GM12878 (cell line): ENCODE results near the gene BICRA. TPM values are rescaled to one million over a fixed set of nuclear protein-coding genes. Genes with fewer than 3 reads are reported as not detected.

Experiments
- ATAC-seq: fragments of 200-7000 bp; cut with Tn5 transposase; 3 replicates; pipeline ENCODE4 v1.9.1; 2020; ENCODE audit warnings: mild to moderate bottlenecking, moderate library complexity
- BruUV-seq: library from RNA; stranded (reverse); fragments of 400-500 nt; replicated peaks from 2 replicates; lab custom pipeline; 2021; lab: Mats Ljungman, UMichigan
- CTCF ChIA-PET: fragments of 300-600 bp; sonication (Branson Sonifier 250); formaldehyde crosslinking; extraction: SDS; loops from one replicate; lab custom pipeline; 2021; ENCODE audit warnings: inconsistent platforms; lab: Yijun Ruan, JAX
- POLR2A ChIA-PET: fragments of 350-600 bp; formaldehyde crosslinking; extraction: SDS; loops from one replicate; lab custom pipeline; 2021; ENCODE audit warnings: inconsistent platforms; lab: Charles Lee
- RAD21 ChIA-PET: fragments of 300-600 bp; sonication (Branson Sonifier 250); formaldehyde crosslinking; loops from one replicate; lab custom pipeline; 2023; ENCODE audit warnings: antibody characterized with exemption; ENCODE audit not compliant: unreplicated experiment; lab: Charles Lee
- SMC1A ChIA-PET: fragments of 300-600 bp; sonication (Branson Sonifier 250); formaldehyde crosslinking; loops from one replicate; lab custom pipeline; 2023; ENCODE audit not compliant: unreplicated experiment, uncharacterized antibody; lab: Charles Lee
- DNase-seq: peaks from one replicate; pipeline ENCODE4 v3.0.0-alpha.2; 2011; ENCODE audit warnings: low read depth, low spot score
- FAIRE-seq: peaks from 3 replicates; lab custom pipeline; 2011; peaks lifted over from hg19 to GRCh38; lab: Jason Lieb, UNC
- H2AFZ ChIP-seq: 2 replicates; pipeline ENCODE4 v1.6.0; 2011; ENCODE audit warnings: low read depth, low read length, control low read depth; ENCODE audit not compliant: control insufficient read depth
- H3K27ac ChIP-seq: 2 replicates; pipeline ENCODE4 v1.5.1; 2011; ENCODE audit warnings: control low read depth; ENCODE audit not compliant: control insufficient read depth, insufficient read depth
- H3K27me3 ChIP-seq, 2 experiments: replicated peaks in 1 of 2; 2 replicates each; pipeline versions ENCODE4 v1.6.0 to v1.6.1; 2011; ENCODE audit warnings: low read length in 1 of 2; ENCODE audit not compliant: control insufficient read depth in 2 of 2, insufficient read depth in 2 of 2
- H3K36me3 ChIP-seq, 2 experiments: 2 replicates each; pipeline ENCODE4 v1.5.1; 2011; ENCODE audit warnings: low read length in 1 of 2; ENCODE audit not compliant: control insufficient read depth in 2 of 2, insufficient read depth in 2 of 2
- H3K4me1 ChIP-seq: 2 replicates; pipeline ENCODE4 v1.6.1; 2011; ENCODE audit warnings: mild to moderate bottlenecking, low read length, moderate library complexity, mixed read lengths; ENCODE audit not compliant: control insufficient read depth, insufficient read depth
- H3K4me2 ChIP-seq: 2 replicates; pipeline ENCODE4 v1.6.0; 2011; ENCODE audit warnings: control low read depth; ENCODE audit not compliant: control insufficient read depth, insufficient read depth
- H3K4me3 ChIP-seq: fragments of 200-600 bp; sonication (generic); 2 replicates; pipeline ENCODE4 v1.5.1; 2016
- H3K79me2 ChIP-seq: 2 replicates; pipeline ENCODE4 v1.6.0; 2011; ENCODE audit warnings: low read length; ENCODE audit not compliant: control insufficient read depth, insufficient read depth
- H3K9ac ChIP-seq: 2 replicates; pipeline ENCODE4 v1.8.0; 2011; ENCODE audit warnings: low read length, control low read depth, mixed read lengths; ENCODE audit not compliant: control insufficient read depth, insufficient read depth
- H3K9me3 ChIP-seq: replicated peaks from 3 replicates; pipeline ENCODE4 v1.5.1; 2011; ENCODE audit warnings: mild to moderate bottlenecking, low read length; ENCODE audit not compliant: control insufficient read depth, insufficient read depth
- H4K20me1 ChIP-seq: 2 replicates; pipeline ENCODE4 v1.6.0; 2011; ENCODE audit not compliant: control insufficient read depth, insufficient read depth
- E2F4 ChIP-seq: IDR thresholded peaks from 2 replicates; pipeline ENCODE4 v1.6.1; 2012; ENCODE audit warnings: low read depth, low read length, improper control_type of control experiment
- GATAD2B ChIP-seq: fragments of 450-650 bp; conservative IDR thresholded peaks from 2 replicates; pipeline ENCODE4 v1.6.1; 2017; ENCODE audit warnings: low read depth, mild to moderate bottlenecking, moderate library complexity
- HDAC2 ChIP-seq: fragments of 200-600 bp; sonication (generic); IDR thresholded peaks from 2 replicates; pipeline ENCODE4 v1.6.1; 2017
- HDAC6 ChIP-seq: fragments of 200-600 bp; sonication (generic); IDR thresholded peaks from one replicate; pipeline ENCODE4 v1.8.0; 2017; ENCODE audit warnings: antibody characterized with exemption; ENCODE audit not compliant: unreplicated experiment
- JUNB ChIP-seq: IDR thresholded peaks from 2 replicates; pipeline ENCODE4 v1.6.1; 2016; ENCODE audit warnings: antibody characterized with exemption, mild to moderate bottlenecking
- JUND ChIP-seq: IDR thresholded peaks from 2 replicates; pipeline ENCODE4 v1.6.1; 2012; ENCODE audit warnings: low read depth, mild to moderate bottlenecking, low read length, improper control_type of control experiment, moderate library complexity
- RCOR1 ChIP-seq: conservative IDR thresholded peaks from 2 replicates; pipeline ENCODE4 v1.6.1; 2012; ENCODE audit warnings: low read depth, low read length, improper control_type of control experiment
- RFX5 ChIP-seq: IDR thresholded peaks from 2 replicates; pipeline ENCODE4 v1.6.1; 2011; ENCODE audit warnings: low read depth, low read length, improper control_type of control experiment
- SUZ12 ChIP-seq: fragments of 200-600 bp; sonication (generic); IDR thresholded peaks from one replicate; pipeline ENCODE4 v1.6.1; 2018; ENCODE audit warnings: antibody characterized with exemption, mild to moderate bottlenecking; ENCODE audit not compliant: unreplicated experiment
- TAF1 ChIP-seq: IDR thresholded peaks from 2 replicates; pipeline ENCODE4 v1.6.1; 2011; ENCODE audit warnings: mild to moderate bottlenecking, low read depth, low read length, borderline replicate concordance
- TCF3 ChIP-seq: IDR thresholded peaks from 2 replicates; pipeline ENCODE4 v1.6.1; 2012; ENCODE audit warnings: low read depth, mild to moderate bottlenecking, low read length, borderline replicate concordance; ENCODE audit not compliant: insufficient read depth
- USF1 ChIP-seq: IDR thresholded peaks from 2 replicates; pipeline ENCODE4 v1.6.1; 2011; ENCODE audit warnings: borderline replicate concordance, low read depth, mild to moderate bottlenecking, moderate library complexity, mixed read lengths, low read length; ENCODE audit not compliant: insufficient read depth; ENCODE audit errors: extremely low read length
- WGBS: methylation state at CpG from one replicate; pipeline ENCODE4 v1.1.6; 2016; ENCODE audit warnings: low lambda C conversion rate; ENCODE audit not compliant: insufficient replicate concordance, insufficient coverage; ENCODE audit errors: missing lambda C conversion rate; 5-methylcytosine and 5-hydroxymethylcytosine counted together
- in situ Hi-C: fragments of 300-500 bp; cut with MboI; formaldehyde crosslinking; loops from 9 replicates; pipeline ENCODE4 v1.14.3; 2018; ENCODE audit warnings: mixed read lengths
- intact Hi-C: fragments of 100-400 bp; cut with micrococcal nuclease; formaldehyde crosslinking; loops from one replicate; pipeline ENCODE4 v1.14.2; 2022; ENCODE audit not compliant: unreplicated experiment
- polyA plus RNA-seq, 11 experiments: library from polyadenylated mRNA; depleted of rRNA in 4 of 11; unstranded in 6 of 11; stranded (reverse) in 5 of 11; fragments of >200 nt; fragmentation: Nextera tagmentation in 4 of 11; fragmentation: Illumina TruSeq in 1 of 11; extraction: Ambion mirVana in 4 of 11; extraction: Trizol in 1 of 11; gene quantifications; 1 replicate in 1 of 11; 2 replicates in 10 of 11; pipeline versions ENCODE4 v1.2.1 to v1.2.3, GENCODE V29; 2011 to 2016; ENCODE audit warnings: inconsistent platforms in 2 of 11, missing spikeins in 2 of 11, low read depth in 1 of 11
- total RNA-seq, 4 experiments: library from RNA; depleted of rRNA in 3 of 4; stranded (reverse); fragments of >200 nt in 3 of 4; fragmentation: Illumina TruSeq in 1 of 4; extraction: Trizol in 1 of 4; gene quantifications; 2 replicates each; pipeline versions ENCODE4 v1.2.1 to v1.2.3, GENCODE V29; 2013 to 2021
- TF ChIP-seq, protein P1 (sequence below): fragments of 450-650 bp; conservative IDR thresholded peaks from 2 replicates; pipeline ENCODE4 v1.6.1; 2017; ENCODE audit warnings: mild to moderate bottlenecking, moderate library complexity
- TF ChIP-seq, protein P2 (sequence below), 3 experiments: IDR thresholded peaks in 2 of 3; conservative IDR thresholded peaks in 1 of 3; 2 replicates each; pipeline ENCODE4 v1.5.1; 2011; ENCODE audit warnings: low read depth in 3 of 3, low read length in 3 of 3, mild to moderate bottlenecking in 3 of 3, control low read depth in 2 of 3, moderate library complexity in 2 of 3, inconsistent platforms in 1 of 3, mixed read lengths in 1 of 3; ENCODE audit not compliant: control insufficient read depth in 2 of 3, insufficient read depth in 1 of 3; ENCODE audit errors: extremely low read depth in 1 of 3

BICRA gene
- total and polyA plus RNA-seq, 10 of the 15 experiments (the other 5 are each of a cell fraction or from before 2014, with no cell fraction given) = 0.11 to 15.3 (median 1.3) TPM

- Histone ChIP-seq H3K36me3 (no peaks in the 10 kb centered on the region), H4K20me1 (no peaks in the 10 kb centered on the region), H3K79me2 (no peaks in the 10 kb centered on the region), H3K4me2 (0 out of 2 replicates have a peak within 1 kb of the TSS, but pooled peaks have one; percentile 7), H2AFZ (no peak within 1 kb of the TSS), H3K27me3 (peaks cover 0 to 4% of the 10 kb centered on the region in 2 experiments; a peak in 1 of 4 replicates), H3K27ac (no peak within 1 kb of the TSS), H3K4me3 (no peak within 1 kb of the TSS), H3K4me1 (peaks cover 9% of the 10 kb centered on the region), H3K9me3 (no peaks in the 10 kb centered on the region; the same call in 2 of the 3 replicates), H3K9ac (no peak within 1 kb of the TSS)
- FAIRE-seq = no peak
- no peak for DNase-seq
- ChIA-PET RAD21 (no interaction called here), SMC1A (no interaction called here), POLR2A (no interaction called here), CTCF (no interaction called here)
- WGBS = 66% methylated on average over 33 of the region's 89 CpGs
- TF ChIP-seq GATAD2B = no peak
- no peak for TF ChIP-seq RCOR1
- TF ChIP-seq, protein P1, sequence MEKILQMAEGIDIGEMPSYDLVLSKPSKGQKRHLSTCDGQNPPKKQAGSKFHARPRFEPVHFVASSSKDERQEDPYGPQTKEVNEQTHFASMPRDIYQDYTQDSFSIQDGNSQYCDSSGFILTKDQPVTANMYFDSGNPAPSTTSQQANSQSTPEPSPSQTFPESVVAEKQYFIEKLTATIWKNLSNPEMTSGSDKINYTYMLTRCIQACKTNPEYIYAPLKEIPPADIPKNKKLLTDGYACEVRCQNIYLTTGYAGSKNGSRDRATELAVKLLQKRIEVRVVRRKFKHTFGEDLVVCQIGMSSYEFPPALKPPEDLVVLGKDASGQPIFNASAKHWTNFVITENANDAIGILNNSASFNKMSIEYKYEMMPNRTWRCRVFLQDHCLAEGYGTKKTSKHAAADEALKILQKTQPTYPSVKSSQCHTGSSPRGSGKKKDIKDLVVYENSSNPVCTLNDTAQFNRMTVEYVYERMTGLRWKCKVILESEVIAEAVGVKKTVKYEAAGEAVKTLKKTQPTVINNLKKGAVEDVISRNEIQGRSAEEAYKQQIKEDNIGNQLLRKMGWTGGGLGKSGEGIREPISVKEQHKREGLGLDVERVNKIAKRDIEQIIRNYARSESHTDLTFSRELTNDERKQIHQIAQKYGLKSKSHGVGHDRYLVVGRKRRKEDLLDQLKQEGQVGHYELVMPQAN = no peak
- no peak for TF ChIP-seq JUNB
- no peak for TF ChIP-seq E2F4
- no peak for TF ChIP-seq USF1
- no peak for TF ChIP-seq HDAC6
- TF ChIP-seq, protein P2, sequence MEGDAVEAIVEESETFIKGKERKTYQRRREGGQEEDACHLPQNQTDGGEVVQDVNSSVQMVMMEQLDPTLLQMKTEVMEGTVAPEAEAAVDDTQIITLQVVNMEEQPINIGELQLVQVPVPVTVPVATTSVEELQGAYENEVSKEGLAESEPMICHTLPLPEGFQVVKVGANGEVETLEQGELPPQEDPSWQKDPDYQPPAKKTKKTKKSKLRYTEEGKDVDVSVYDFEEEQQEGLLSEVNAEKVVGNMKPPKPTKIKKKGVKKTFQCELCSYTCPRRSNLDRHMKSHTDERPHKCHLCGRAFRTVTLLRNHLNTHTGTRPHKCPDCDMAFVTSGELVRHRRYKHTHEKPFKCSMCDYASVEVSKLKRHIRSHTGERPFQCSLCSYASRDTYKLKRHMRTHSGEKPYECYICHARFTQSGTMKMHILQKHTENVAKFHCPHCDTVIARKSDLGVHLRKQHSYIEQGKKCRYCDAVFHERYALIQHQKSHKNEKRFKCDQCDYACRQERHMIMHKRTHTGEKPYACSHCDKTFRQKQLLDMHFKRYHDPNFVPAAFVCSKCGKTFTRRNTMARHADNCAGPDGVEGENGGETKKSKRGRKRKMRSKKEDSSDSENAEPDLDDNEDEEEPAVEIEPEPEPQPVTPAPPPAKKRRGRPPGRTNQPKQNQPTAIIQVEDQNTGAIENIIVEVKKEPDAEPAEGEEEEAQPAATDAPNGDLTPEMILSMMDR (IDR thresholded peaks at IDR 0.05 in 2 of 3, conservative IDR thresholded peaks at IDR 0.05 in 1 of 3; ENCODE audit: control insufficient read depth in 2 of 3, extremely low read depth in 1 of 3, insufficient read depth in 1 of 3, low read depth in 3 of 3, low read length in 3 of 3) = no peak
- TF ChIP-seq RFX5 = no peak
- no peak for TF ChIP-seq JUND
- TF ChIP-seq TCF3 = no peak
- no peak for TF ChIP-seq SUZ12
- TF ChIP-seq HDAC2 = no peak
- TF ChIP-seq TAF1 = no peak
- no TSS peak for BruUV-seq
- in situ Hi-C loops (no loop called here), intact Hi-C loops (no loop called here)
- no peak for ATAC-seq
Measured at GRCh38 chr19:47573071-47574026, 35.6 kb upstream of the BICRA start, which contains the start of gene ZNF541. TSS of gene ZNF541 (minus strand) at chr19:47573148. CDS start at chr19:47555856, 17,292 bp downstream.
